ENCODE measurements around the gene MEX3A.
"Not testable (repeated sequence)": the region's sequence is repeated elsewhere in the genome, so short reads cannot be mapped to it uniquely, and the experiment has no call there.

The MEX3A gene

GRCh38 chr1:156082309-156083091 lies at the start of gene MEX3A:
MEX3A (minus strand) TSS chr1:156082465; CDS start chr1:156081998, 467 bp downstream.
- peak; percentile 98 for DNase-seq (ENCODE audit: low spot score)

- no peak for DNase-seq (ENCODE audit: low spot score)
These were observed 48.3 kb upstream of the MEX3A start for GRCh38 chr1:156130578-156130942.

GRCh38 chr1:156129687-156130577 lies 47.7 kb upstream of the MEX3A start:
- DNase-seq (ENCODE audit: low spot score), result peak; percentile 87

GRCh38 chr1:156128654-156129597 lies 46.7 kb upstream of the MEX3A start:
- no peak for DNase-seq (ENCODE audit: low spot score)

- DNase-seq (ENCODE audit: low spot score), result no peak
These were observed 46.0 kb upstream of the MEX3A start for GRCh38 chr1:156128308-156128653.

- no peak for DNase-seq (ENCODE audit: low spot score)
These were observed 44.6 kb upstream of the MEX3A start for GRCh38 chr1:156126630-156127534.

- DNase-seq (ENCODE audit: low spot score), result no peak
These were observed 43.9 kb upstream of the MEX3A start for GRCh38 chr1:156126043-156126629.

- not testable (repeated sequence) for DNase-seq (ENCODE audit: low spot score)
These were observed 43.3 kb upstream of the MEX3A start for GRCh38 chr1:156125544-156125943.

GRCh38 chr1:156124557-156125483 lies 42.6 kb upstream of the MEX3A start:
- DNase-seq (ENCODE audit: low spot score), result no peak

- peak; percentile 78 for DNase-seq (ENCODE audit: low spot score)
These were observed 41.3 kb upstream of the MEX3A start for GRCh38 chr1:156123356-156124196.

GRCh38 chr1:156122519-156123355 lies 40.5 kb upstream of the MEX3A start:
- DNase-seq (ENCODE audit: low spot score), result no peak

GRCh38 chr1:156122086-156122485 lies 39.8 kb upstream of the MEX3A start:
- DNase-seq (ENCODE audit: low spot score), result no peak

- no peak for DNase-seq (ENCODE audit: low spot score)
These were observed 39.2 kb upstream of the MEX3A start for GRCh38 chr1:156121457-156121856.

- DNase-seq (ENCODE audit: low spot score), result not testable (repeated sequence)
These were observed 38.7 kb upstream of the MEX3A start for GRCh38 chr1:156121005-156121404.

GRCh38 chr1:156120318-156120717 lies 38.1 kb upstream of the MEX3A start:
- DNase-seq (ENCODE audit: low spot score), result no peak

- no peak for DNase-seq (ENCODE audit: low spot score)
These were observed 37.4 kb upstream of the MEX3A start for GRCh38 chr1:156119503-156120209.
